A549 (cell line): ENCODE results near the gene WWC1. TPM values are rescaled to one million over a fixed set of nuclear protein-coding genes. Genes with fewer than 3 reads are reported as not detected.
A peak's percentile ranks its signal among the peaks of the same experiment; 100 is the strongest.
"Not testable (repeated sequence)": the region's sequence is repeated elsewhere in the genome, so short reads cannot be mapped to it uniquely, and the experiment has no call there.

Experiments used
- ATAC-seq, 2 experiments: fragments of 200-7000 bp in 1 of 2; fragments of >200 bp in 1 of 2; cut with Nextera tagmentation in 1 of 2; cut with Tn5 transposase in 1 of 2; 3 replicates each; pipeline versions ENCODE4 v1.8.0 to v1.9.1; 2018 to 2020; ENCODE audit warnings: mild to moderate bottlenecking in 1 of 2, moderate library complexity in 1 of 2
- CTCF ChIA-PET: fragments of 300-600 bp; sonication (Branson Sonifier 250); formaldehyde crosslinking; extraction: SDS; loops from one replicate; lab custom pipeline; 2021; ENCODE audit warnings: antibody characterized with exemption, inconsistent platforms; lab: Yijun Ruan, JAX
- POLR2A ChIA-PET: fragments of 350-600 bp; formaldehyde crosslinking; extraction: SDS; loops from one replicate; lab custom pipeline; 2021; ENCODE audit warnings: antibody characterized with exemption, inconsistent platforms; lab: Yijun Ruan, JAX
- DNase-seq, 2 experiments: peaks; one replicate each; pipeline versions ENCODE4 v3.0.0 to v3.0.0-alpha.2; 2011 to 2016; ENCODE audit warnings: low read depth in 1 of 2, low spot score in 1 of 2
- FAIRE-seq: peaks from 2 replicates; lab custom pipeline; 2011; peaks lifted over from hg19 to GRCh38; lab: Jason Lieb, UNC
- H3K27ac ChIP-seq, 2 experiments: fragments of >200 bp; sonication (Bioruptor Twin); formaldehyde crosslinking; 3 replicates each; pipeline ENCODE4 v1.5.1; 2016 to 2017
- H3K4me1 ChIP-seq: fragments of >200 bp; sonication (Bioruptor Twin); formaldehyde crosslinking; 3 replicates; pipeline ENCODE4 v1.6.1; 2016
- H3K4me2 ChIP-seq: fragments of >200 bp; sonication (Bioruptor Twin); formaldehyde crosslinking; 3 replicates; pipeline ENCODE4 v1.6.1; 2016
- H3K4me3 ChIP-seq: fragments of >200 bp; sonication (Bioruptor Twin); formaldehyde crosslinking; 3 replicates; pipeline ENCODE4 v1.5.1; 2016
- H3K9me3 ChIP-seq: fragments of >200 bp; sonication (Bioruptor Twin); formaldehyde crosslinking; 3 replicates; pipeline ENCODE4 v1.6.1; 2016
- ATOH8 ChIP-seq: fragments of 250-450 bp; sonication (Bioruptor Pico); IDR thresholded peaks from 2 replicates; pipeline ENCODE4 v1.5.0; 2020; ENCODE audit warnings: low read depth, mild to moderate bottlenecking, moderate library complexity
- CBX2 ChIP-seq: fragments of 200-600 bp; sonication (generic); IDR thresholded peaks from 2 replicates; pipeline ENCODE4 v1.6.1; 2016; ENCODE audit warnings: low read depth, mild to moderate bottlenecking, borderline replicate concordance
- CEBPB ChIP-seq, 2 experiments: fragments of >200 bp in 1 of 2; sonication (Bioruptor Twin) in 1 of 2; formaldehyde crosslinking in 1 of 2; IDR thresholded peaks; 2 replicates each; pipeline ENCODE4 v1.6.1; 2012 to 2016
- CHD4 ChIP-seq: fragments of 200-600 bp; sonication (generic); IDR thresholded peaks from 2 replicates; pipeline ENCODE4 v1.6.1; 2016; ENCODE audit warnings: antibody characterized with exemption, mild to moderate bottlenecking, borderline replicate concordance
- EP300 ChIP-seq, 2 experiments: fragments of >200 bp; sonication (Bioruptor Twin); formaldehyde crosslinking; IDR thresholded peaks; 2 replicates in 1 of 2; 3 replicates in 1 of 2; pipeline ENCODE4 v1.6.1; 2016 to 2017
- ESRRA ChIP-seq: fragments of 150-350 bp; IDR thresholded peaks from 2 replicates; pipeline ENCODE4 v1.6.1; 2014; ENCODE audit warnings: mild to moderate bottlenecking, low read length, borderline replicate concordance
- FOSL2 ChIP-seq, 2 experiments: fragments of 450-650 bp in 1 of 2; fragments of >200 bp in 1 of 2; sonication (Bioruptor Twin) in 1 of 2; formaldehyde crosslinking; IDR thresholded peaks; 2 replicates each; pipeline versions ENCODE4 v1.5.0 to v1.6.1; 2016 to 2020; ENCODE audit warnings: mild to moderate bottlenecking in 1 of 2, moderate library complexity in 1 of 2
- FOXS1 ChIP-seq: fragments of 250-450 bp; sonication (Bioruptor Pico); IDR thresholded peaks from 2 replicates; pipeline ENCODE4 v1.5.0; 2020; ENCODE audit warnings: mild to moderate bottlenecking, moderate library complexity
- HDAC2 ChIP-seq: fragments of 200-600 bp; sonication (generic); IDR thresholded peaks from 2 replicates; pipeline ENCODE4 v1.6.1; 2016
- HES2 ChIP-seq: fragments of >200 bp; sonication (Bioruptor Twin); formaldehyde crosslinking; IDR thresholded peaks from 2 replicates; pipeline ENCODE4 v1.6.1; 2016
- HEYL ChIP-seq: fragments of 250-450 bp; sonication (Bioruptor Pico); IDR thresholded peaks from 2 replicates; pipeline ENCODE4 v1.8.0; 2021; ENCODE audit warnings: mild to moderate bottlenecking, moderate library complexity
- HOXA7 ChIP-seq: fragments of 250-450 bp; sonication (Bioruptor Pico); IDR thresholded peaks from 2 replicates; pipeline ENCODE4 v1.5.0; 2020; ENCODE audit warnings: mild to moderate bottlenecking, moderate library complexity
- JUN ChIP-seq, 2 experiments: fragments of >200 bp; sonication (Bioruptor Twin); formaldehyde crosslinking; IDR thresholded peaks; 2 replicates in 1 of 2; 3 replicates in 1 of 2; pipeline ENCODE4 v1.6.1; 2016 to 2017
- JUNB ChIP-seq: fragments of >200 bp; sonication (Bioruptor Twin); formaldehyde crosslinking; IDR thresholded peaks from 2 replicates; pipeline ENCODE4 v1.6.1; 2016
- KDM1A ChIP-seq: fragments of 200-600 bp; sonication (generic); IDR thresholded peaks from 2 replicates; pipeline ENCODE4 v1.6.1; 2016; ENCODE audit warnings: low read depth, mild to moderate bottlenecking
- MAZ ChIP-seq: fragments of 150-350 bp; IDR thresholded peaks from 2 replicates; pipeline ENCODE4 v1.6.1; 2014; ENCODE audit warnings: antibody characterized with exemption, low read depth, low read length, borderline replicate concordance
- MYC ChIP-seq: IDR thresholded peaks from 2 replicates; pipeline ENCODE4 v1.6.1; 2012; ENCODE audit warnings: mild to moderate bottlenecking, inconsistent platforms, low read length, improper control_type of control experiment, borderline replicate concordance
- POLR2A ChIP-seq: IDR thresholded peaks from 2 replicates; pipeline ENCODE4 v1.6.1; 2012; ENCODE audit warnings: mild to moderate bottlenecking, low read length
- POLR2AphosphoS2 ChIP-seq: conservative IDR thresholded peaks from 2 replicates; pipeline ENCODE4 v1.6.1; 2012; ENCODE audit warnings: low read length, improper control_type of control experiment, inconsistent platforms
- SMC3 ChIP-seq: fragments of >200 bp; sonication (Bioruptor Twin); formaldehyde crosslinking; IDR thresholded peaks from 3 replicates; pipeline ENCODE4 v1.6.1; 2018; ENCODE audit warnings: inconsistent platforms
- SREBF2 ChIP-seq: fragments of 450-650 bp; IDR thresholded peaks from 2 replicates; pipeline ENCODE4 v1.6.1; 2014; ENCODE audit warnings: mild to moderate bottlenecking, moderate library complexity
- TP53 ChIP-seq: fragments of 250-450 bp; sonication (Bioruptor Pico); IDR thresholded peaks from 2 replicates; pipeline ENCODE4 v1.5.0; 2021; ENCODE audit warnings: mild to moderate bottlenecking, moderate library complexity
- ZNF302 ChIP-seq: fragments of 250-450 bp; sonication (Bioruptor Pico); IDR thresholded peaks from 2 replicates; pipeline ENCODE4 v1.9.0; 2021; ENCODE audit warnings: inconsistent platforms, mild to moderate bottlenecking, moderate library complexity
- WGBS: methylation state at CpG from one replicate; pipeline ENCODE4 v1.1.6; 2017; ENCODE audit errors: missing lambda C conversion rate; 5-methylcytosine and 5-hydroxymethylcytosine counted together
- polyA plus RNA-seq, 4 experiments: library from polyadenylated mRNA; depleted of rRNA in 3 of 4; stranded (reverse); fragments of >200 nt; fragmentation: RNase III in 1 of 4; extraction: RNeasy Plus Mini Kit Qiagen cat#74134 plus additional on column Dnase treatment in 1 of 4; gene quantifications; 2 replicates in 3 of 4; 3 replicates in 1 of 4; pipeline ENCODE4 v1.2.3, GENCODE V29; 2011 to 2017

Gene WWC1
- polyA plus RNA-seq, 2 of the 4 experiments (the other 2 are of a cell fraction) = 88.5 to 98.1 TPM

- POLR2A ChIA-PET = no interaction called here
- TF ChIP-seq JUN (IDR thresholded peaks at IDR 0.05) (peak in 1 of 2 experiments; percentile 8; a peak in 1 of 5 replicates), POLR2AphosphoS2 (no peak)
- TF ChIP-seq, all 56 proteins: peak for 1
- Histone ChIP-seq H3K4me1 (peaks cover 84% of the 10 kb centered on the region), H3K4me3 (no peak overlapping the region), H3K9me3 (no peaks in the 10 kb centered on the region), H3K4me2 (peak overlapping the region; percentile 48), H3K27ac (peak overlapping the region; percentile 98 to 99)
- DNase-seq (no peak), ATAC-seq (peak; percentile 21 to 27; a peak in 5 of 6 replicates), FAIRE-seq (no peak)
- CTCF ChIA-PET = interaction anchor here (0.8 to 1.5 kb wide), 4 partner anchors 9 to 65 kb away, joined by 3 to 4 read pairs (median 4); no protein-coding TSS in a partner anchor
- WGBS = 48% methylated on average over 3 of the region's 3 CpGs
Observed at GRCh38 chr5:168334280-168334679, 42.8 kb downstream of the WWC1 start.

GRCh38 chr5:168334695-168335094 is 43.2 kb downstream of the WWC1 start:
- DNase-seq (peak; percentile 57 to 71), ATAC-seq (peak; percentile 79 to 80), FAIRE-seq (no peak)
- WGBS = 41% methylated on average over 4 of the region's 4 CpGs
- peaks cover 80% of the 10 kb centered on the region for H3K4me1 ChIP-seq
- H3K9me3 ChIP-seq = no peaks in the 10 kb centered on the region
- no peak overlapping the region for H3K4me3 ChIP-seq
- peak overlapping the region; percentile 48 for H3K4me2 ChIP-seq
- CTCF ChIA-PET = interaction anchor here (0.8 to 1.5 kb wide), 3 partner anchors 16 to 66 kb away, joined by 3 to 4 read pairs (median 4); no protein-coding TSS in a partner anchor
- TF ChIP-seq MYC = no peak
- TF ChIP-seq ZNF302 (CRISPR knock-in tag) = no peak
- TF ChIP-seq ATOH8 = no peak
- TF ChIP-seq SREBF2 = no peak
- TF ChIP-seq HEYL = no peak
- TF ChIP-seq JUNB = no peak
- no peak for TF ChIP-seq MAZ
- TF ChIP-seq FOSL2 (IDR thresholded peaks at IDR 0.05) = no peak
- TF ChIP-seq FOSL2 (CRISPR knock-in tag; IDR thresholded peaks at IDR 0.05) = no peak
- no peak for TF ChIP-seq POLR2AphosphoS2
- TF ChIP-seq EP300 (IDR thresholded peaks at IDR 0.05) = no peak
- no peak for TF ChIP-seq CBX2
- TF ChIP-seq POLR2A = no peak
- no peak for TF ChIP-seq HOXA7 (CRISPR knock-in tag)
- TF ChIP-seq CHD4 = no peak
- TF ChIP-seq HES2 = no peak
- TF ChIP-seq CEBPB (IDR thresholded peaks at IDR 0.05) = no peak
- no peak for TF ChIP-seq SMC3
- POLR2A ChIA-PET = no interaction called here
- H3K27ac ChIP-seq = peak overlapping the region; percentile 98 to 99

GRCh38 chr5:168337361-168337760 is 45.9 kb downstream of the WWC1 start:
- ChIA-PET POLR2A (no interaction called here), CTCF (interaction anchor here (1.0 to 3.4 kb wide), 3 partner anchors 9 to 27 kb away, joined by 3 to 13 read pairs (median 4); no protein-coding TSS in a partner anchor)
- Histone ChIP-seq H3K4me1 (peaks cover 72% of the 10 kb centered on the region), H3K27ac (peak overlapping the region in 1 of 2 experiments; percentile 31; a peak in 1 of 6 replicates), H3K4me2 (no peak overlapping the region), H3K9me3 (no peaks in the 10 kb centered on the region), H3K4me3 (no peak overlapping the region)
- no peak for DNase-seq
- no peak for FAIRE-seq
- WGBS = 93% methylated on average over 2 of the region's 2 CpGs
- ATAC-seq = no peak
- no peak for TF ChIP-seq HEYL

- TF ChIP-seq TP53 (CRISPR knock-in tag) (no peak), ESRRA (no peak), FOXS1 (CRISPR knock-in tag) (no peak), HDAC2 (no peak), KDM1A (0 out of 2 replicates have a peak, but pooled peaks have one; percentile 40), CBX2 (no peak), MYC (no peak), POLR2A (no peak)
- DNase-seq = no peak
- no peak for FAIRE-seq
- no peaks in the 10 kb centered on the region for H3K9me3 ChIP-seq
- POLR2A ChIA-PET = no interaction called here
- H3K4me3 ChIP-seq = no peak overlapping the region
- H3K4me2 ChIP-seq = no peak overlapping the region
- CTCF ChIA-PET = interaction anchor here (0.6 to 3.4 kb wide), 6 partner anchors 11 to 46 kb away, joined by 3 to 13 read pairs (median 4); no protein-coding TSS in a partner anchor
- ATAC-seq = no peak
- peak overlapping the region in 1 of 2 experiments; percentile 50; a peak in 3 of 6 replicates for H3K27ac ChIP-seq
- peaks cover 68% of the 10 kb centered on the region for H3K4me1 ChIP-seq
- 79% methylated on average over 5 of the region's 5 CpGs for WGBS
Observed at GRCh38 chr5:168339109-168339771, 47.8 kb downstream of the WWC1 start.

- H3K4me1 ChIP-seq = peaks cover 67% of the 10 kb centered on the region
- H3K4me3 ChIP-seq, POLR2A ChIA-PET, H3K27ac ChIP-seq, DNase-seq, FAIRE-seq, H3K4me2 ChIP-seq, H3K9me3 ChIP-seq, ATAC-seq: not testable (repeated sequence)
- 91% methylated on average over 3 of the region's 3 CpGs for WGBS
- CTCF ChIA-PET = interaction anchor here (1.3 to 1.9 kb wide), 2 partner anchors 25 to 46 kb away, joined by 3 to 7 read pairs; no protein-coding TSS in a partner anchor
Observed at GRCh38 chr5:168339772-168340140, 48.3 kb downstream of the WWC1 start.
